Fibroblast of lung (primary cell): ENCODE data around the gene MFSD11. TPM values are rescaled to one million over a fixed set of nuclear protein-coding genes. Genes with fewer than 3 reads are reported as not detected.
"Not testable (repeated sequence)": the region's sequence is repeated elsewhere in the genome, so short reads cannot be mapped to it uniquely, and the experiment has no call there.

Experiments used
- DNase-seq, 2 donors: peaks; one replicate each; pipeline versions ENCODE4 v3.0.0 to v3.0.0-alpha.2; 2010; ENCODE audit warnings: low read depth in 2 of 2
- H2AFZ ChIP-seq: 2 replicates; pipeline ENCODE4 v1.5.1; 2012; ENCODE audit warnings: low read length, control low read depth, inconsistent platforms
- H3K27ac ChIP-seq: 2 replicates; pipeline ENCODE4 v1.5.1; 2011; ENCODE audit warnings: low read length, control low read depth; ENCODE audit not compliant: insufficient read depth
- H3K27me3 ChIP-seq: 2 replicates; pipeline ENCODE4 v1.5.1; 2011; ENCODE audit warnings: mild to moderate bottlenecking, low read length; ENCODE audit not compliant: control insufficient read depth, insufficient read depth
- H3K36me3 ChIP-seq: 2 replicates; pipeline ENCODE4 v1.5.1; 2011; ENCODE audit warnings: low read length; ENCODE audit not compliant: control insufficient read depth, insufficient read depth
- H3K4me1 ChIP-seq: 2 replicates; pipeline ENCODE4 v1.5.1; 2011; ENCODE audit warnings: low read length; ENCODE audit not compliant: control insufficient read depth, insufficient read depth; ENCODE audit errors: extremely low read depth
- H3K4me2 ChIP-seq: 2 replicates; pipeline ENCODE4 v1.5.1; 2011; ENCODE audit warnings: low read length, control low read depth; ENCODE audit not compliant: insufficient read depth; ENCODE audit errors: extremely low read depth
- H3K4me3 ChIP-seq, 4 experiments: fragments of 200-600 bp in 1 of 4; sonication (generic) in 1 of 4; replicated peaks in 1 of 4; 2 replicates each; pipeline ENCODE4 v1.5.1; 2011 to 2016; ENCODE audit warnings: low read length in 4 of 4, low read depth in 3 of 4, mild to moderate bottlenecking in 3 of 4, control low read depth in 2 of 4, inconsistent platforms in 1 of 4, mixed read lengths in 1 of 4; ENCODE audit not compliant: insufficient read depth in 1 of 4; ENCODE audit errors: control extremely low read depth in 1 of 4
- H3K79me2 ChIP-seq: 2 replicates; pipeline ENCODE4 v1.5.1; 2012; ENCODE audit warnings: mild to moderate bottlenecking, low read length, inconsistent platforms; ENCODE audit not compliant: control insufficient read depth, insufficient read depth
- H3K9ac ChIP-seq: 2 replicates; pipeline ENCODE4 v1.5.1; 2011; ENCODE audit warnings: mild to moderate bottlenecking, low read length, control low read depth; ENCODE audit not compliant: insufficient read depth
- H3K9me3 ChIP-seq: 2 replicates; pipeline ENCODE4 v1.5.1; 2012; ENCODE audit warnings: low read depth, low read length; ENCODE audit not compliant: control insufficient read depth, insufficient read depth
- H4K20me1 ChIP-seq: 2 replicates; pipeline ENCODE4 v1.5.1; 2011; ENCODE audit warnings: low read length; ENCODE audit not compliant: control insufficient read depth, insufficient read depth; ENCODE audit errors: extremely low read depth
- EZH2 ChIP-seq: IDR thresholded peaks from 2 replicates; pipeline ENCODE4 v1.5.1; 2012; ENCODE audit warnings: low read length, control low read depth, mild to moderate bottlenecking; ENCODE audit errors: missing control alignments
- polyA plus RNA-seq, 2 donors: library from polyadenylated mRNA; depleted of rRNA in 1 of 2; stranded (reverse) in 1 of 2; unstranded in 1 of 2; fragments of >200 nt; gene quantifications; 2 replicates each; pipeline ENCODE4 v1.2.1, GENCODE V29; 2011 to 2012; ENCODE audit warnings: missing spikeins in 1 of 2
- total RNA-seq: library from RNA; depleted of rRNA; stranded (reverse); fragments of >200 nt; gene quantifications from 2 replicates; pipeline ENCODE4 v1.2.1, GENCODE V29; 2014
- TF ChIP-seq, protein P1 (sequence below), 2 donors: IDR thresholded peaks in 1 of 2; conservative IDR thresholded peaks in 1 of 2; 1 replicate in 1 of 2; 2 replicates in 1 of 2; pipeline ENCODE4 v1.5.1; 2011 to 2012; ENCODE audit warnings: low read length in 2 of 2, control low read depth in 1 of 2, inconsistent platforms in 1 of 2, low read depth in 1 of 2, mild to moderate bottlenecking in 1 of 2

The MFSD11 gene
- total and polyA plus RNA-seq, 2 donors (not counting 1 experiment from before 2014, with no cell fraction given), result 22.4 to 31.4 TPM

DNA sequence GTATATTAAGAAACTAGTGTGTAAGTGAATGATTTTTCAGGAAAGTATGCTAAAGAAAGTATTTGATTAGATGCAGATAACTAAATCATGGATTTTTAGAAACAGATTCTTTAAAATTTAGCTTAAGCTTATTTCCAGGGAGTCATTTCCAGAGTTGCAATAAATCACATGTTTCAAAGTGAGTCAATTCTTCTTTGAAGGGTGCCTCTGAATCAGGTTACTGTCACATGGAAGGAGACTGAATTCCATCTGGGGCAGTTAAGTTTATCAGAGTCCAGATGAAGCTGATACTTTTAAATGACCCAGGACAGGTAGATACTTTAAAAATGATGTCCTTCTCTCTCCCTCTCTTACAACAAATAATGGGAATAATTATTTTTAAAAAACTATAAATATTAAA, 5.0 kb downstream of the MFSD11 start:
- Histone ChIP-seq H3K27me3 (no peaks in the 10 kb centered on the region), H3K9me3 (no peaks in the 10 kb centered on the region), H3K79me2 (peaks cover 7% of the 10 kb centered on the region), H3K27ac (no peak overlapping the region), H3K4me1 (peaks cover 4% of the 10 kb centered on the region), H3K36me3 (peaks cover 19% of the 10 kb centered on the region), H3K4me2 (no peak overlapping the region), H4K20me1 (no peaks in the 10 kb centered on the region), H2AFZ (no peak overlapping the region), H3K4me3 (no peak overlapping the region), H3K9ac (no peak overlapping the region)
- no peak for DNase-seq
- no peak for TF ChIP-seq EZH2
- TF ChIP-seq, protein P1, sequence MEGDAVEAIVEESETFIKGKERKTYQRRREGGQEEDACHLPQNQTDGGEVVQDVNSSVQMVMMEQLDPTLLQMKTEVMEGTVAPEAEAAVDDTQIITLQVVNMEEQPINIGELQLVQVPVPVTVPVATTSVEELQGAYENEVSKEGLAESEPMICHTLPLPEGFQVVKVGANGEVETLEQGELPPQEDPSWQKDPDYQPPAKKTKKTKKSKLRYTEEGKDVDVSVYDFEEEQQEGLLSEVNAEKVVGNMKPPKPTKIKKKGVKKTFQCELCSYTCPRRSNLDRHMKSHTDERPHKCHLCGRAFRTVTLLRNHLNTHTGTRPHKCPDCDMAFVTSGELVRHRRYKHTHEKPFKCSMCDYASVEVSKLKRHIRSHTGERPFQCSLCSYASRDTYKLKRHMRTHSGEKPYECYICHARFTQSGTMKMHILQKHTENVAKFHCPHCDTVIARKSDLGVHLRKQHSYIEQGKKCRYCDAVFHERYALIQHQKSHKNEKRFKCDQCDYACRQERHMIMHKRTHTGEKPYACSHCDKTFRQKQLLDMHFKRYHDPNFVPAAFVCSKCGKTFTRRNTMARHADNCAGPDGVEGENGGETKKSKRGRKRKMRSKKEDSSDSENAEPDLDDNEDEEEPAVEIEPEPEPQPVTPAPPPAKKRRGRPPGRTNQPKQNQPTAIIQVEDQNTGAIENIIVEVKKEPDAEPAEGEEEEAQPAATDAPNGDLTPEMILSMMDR (conservative IDR thresholded peaks at IDR 0.05 in 1 of 2, IDR thresholded peaks at IDR 0.05 in 1 of 2; ENCODE audit: low read depth in 1 of 2, low read length in 2 of 2), result no peak

DNA sequence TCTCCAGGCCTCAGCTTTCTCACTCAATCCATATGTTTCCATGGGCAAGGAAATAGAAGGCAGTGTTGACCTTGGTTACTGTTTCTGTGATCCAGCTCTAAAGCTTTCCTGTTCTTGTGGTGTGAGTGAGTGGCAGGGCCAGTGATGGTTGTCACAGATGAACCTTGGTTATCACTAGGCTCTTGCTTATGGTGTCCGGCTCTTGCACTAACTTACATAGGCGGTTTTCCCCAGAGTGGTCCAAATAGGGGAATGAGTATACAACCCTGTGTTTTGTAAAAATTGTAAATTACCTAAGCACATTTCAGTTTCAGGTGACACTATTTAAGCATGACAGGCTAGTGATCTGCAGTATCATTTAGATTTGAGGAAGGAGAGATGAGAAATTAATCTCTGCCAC, 6.8 kb downstream of the MFSD11 start:
- Histone ChIP-seq H3K4me2 (no peak overlapping the region), H3K27me3 (no peaks in the 10 kb centered on the region), H3K9ac (no peak overlapping the region), H4K20me1 (no peaks in the 10 kb centered on the region), H3K9me3 (no peaks in the 10 kb centered on the region), H3K36me3 (peaks cover 19% of the 10 kb centered on the region), H3K79me2 (no peaks in the 10 kb centered on the region), H3K27ac (no peak overlapping the region), H3K4me3 (no peak overlapping the region), H3K4me1 (peaks cover 2% of the 10 kb centered on the region), H2AFZ (no peak overlapping the region)
- no peak for DNase-seq
- TF ChIP-seq EZH2, result no peak
- TF ChIP-seq, protein P1 (conservative IDR thresholded peaks at IDR 0.05 in 1 of 2, IDR thresholded peaks at IDR 0.05 in 1 of 2; ENCODE audit: low read depth in 1 of 2, low read length in 2 of 2), result no peak

DNA sequence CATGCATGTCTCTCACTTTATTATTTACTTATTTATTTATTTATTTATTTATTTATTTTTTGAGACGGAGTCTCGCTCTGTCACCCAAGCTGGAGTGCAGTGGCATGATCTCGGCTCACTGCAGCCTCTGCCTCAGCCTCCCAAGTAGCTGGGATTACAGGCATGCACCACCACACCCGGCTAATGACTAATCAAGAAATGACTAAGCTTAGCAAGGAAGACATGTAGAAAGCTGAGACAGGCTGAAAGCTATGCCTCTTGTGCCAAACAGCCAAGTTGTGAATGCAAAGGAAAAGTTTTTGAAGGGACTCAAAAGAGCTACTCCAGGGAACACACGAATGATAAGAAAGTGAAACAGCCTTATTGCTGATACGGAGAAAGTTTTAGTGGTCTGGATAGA, 7.9 kb downstream of the MFSD11 start:
- H3K27ac ChIP-seq, H3K9me3 ChIP-seq, H3K4me2 ChIP-seq, H3K27me3 ChIP-seq, H3K4me1 ChIP-seq, H3K4me3 ChIP-seq, H3K79me2 ChIP-seq, H4K20me1 ChIP-seq, H3K9ac ChIP-seq, H2AFZ ChIP-seq: not testable (repeated sequence)
- DNase-seq, result peak; percentile 20 to 41
- H3K36me3 ChIP-seq, result peaks cover 19% of the 10 kb centered on the region
